Activated CD8-positive, alpha-beta T cell treated with anti-CD3 and anti-CD28 coated beads for 36 hours (primary cell): ENCODE measurements around the gene ATXN8OS. TPM values are rescaled to one million over a fixed set of nuclear protein-coding genes. Genes with fewer than 3 reads are reported as not detected.
"Not testable (repeated sequence)": the region's sequence is repeated elsewhere in the genome, so short reads cannot be mapped to it uniquely, and the experiment has no call there.

Experiments
- ATAC-seq: fragments of 200-7000 bp; cut with Tn5 transposase; one replicate; pipeline ENCODE4 v1.10.0; 2021; ENCODE audit warnings: mild to moderate bottlenecking, moderate library complexity
- CTCF ChIA-PET: fragments of 350-600 bp; sonication (Branson Sonifier 250); formaldehyde crosslinking; loops from one replicate; lab custom pipeline; 2021; ENCODE audit warnings: antibody characterized with exemption; lab: Charles Lee
- POLR2A ChIA-PET: fragments of 350-600 bp; sonication (Branson Sonifier 250); formaldehyde crosslinking; loops from one replicate; lab custom pipeline; 2021; ENCODE audit warnings: antibody characterized with exemption; lab: Charles Lee
- DNase-seq: peaks from one replicate; pipeline ENCODE4 v3.0.0-alpha.2; 2020
- H3K27ac Mint-ChIP-seq: one replicate; pipeline ENCODE4 v1.8.0; 2021; ENCODE audit warnings: mild to moderate bottlenecking, mixed read lengths
- H3K27me3 Mint-ChIP-seq: one replicate; pipeline ENCODE4 v1.8.0; 2021; ENCODE audit warnings: mixed read lengths
- H3K36me3 Mint-ChIP-seq: one replicate; pipeline ENCODE4 v1.8.0; 2021; ENCODE audit warnings: low read depth, mixed read lengths
- H3K4me1 Mint-ChIP-seq: one replicate; pipeline ENCODE4 v1.8.0; 2021; ENCODE audit warnings: low read depth, mixed read lengths
- H3K4me3 Mint-ChIP-seq: one replicate; pipeline ENCODE4 v1.8.0; 2021; ENCODE audit warnings: mild to moderate bottlenecking, moderate library complexity, mixed read lengths
- H3K9me3 Mint-ChIP-seq: one replicate; pipeline ENCODE4 v1.8.0; 2021; ENCODE audit warnings: mixed read lengths
- CTCF ChIP-seq: fragments of 200-600 bp; IDR thresholded peaks from one replicate; pipeline ENCODE4 v1.8.0; 2022; ENCODE audit warnings: antibody characterized with exemption, mild to moderate bottlenecking
- intact Hi-C: fragments of 100-400 bp; cut with micrococcal nuclease; formaldehyde crosslinking; loops from one replicate; pipeline ENCODE4 v1.10.0; 2022
- total RNA-seq, 2 experiments: library from RNA; stranded (reverse); gene quantifications; one replicate each; pipeline ENCODE4 v1.2.3, GENCODE V29; 2021

The ATXN8OS gene
- total RNA-seq, 2 experiments from 2014 or later, result not detected

GRCh38 chr13:70125693-70126092, 18.1 kb downstream of the ATXN8OS start:
- ChIA-PET CTCF (interaction anchor here (0.6 kb wide), 1 partner anchor 777 kb away, joined by 3 read pairs; no protein-coding TSS in a partner anchor), POLR2A (no interaction called here)
- Mint-ChIP-seq H3K4me3 (no peak overlapping the region), H3K36me3 (no peaks in the 10 kb centered on the region), H3K4me1 (no peaks in the 10 kb centered on the region), H3K27ac (no peak overlapping the region), H3K9me3 (peaks cover 1% of the 10 kb centered on the region), H3K27me3 (no peaks in the 10 kb centered on the region)
- no peak for TF ChIP-seq CTCF
- intact Hi-C loops, result no loop called here
- no peak for DNase-seq
- no peak for ATAC-seq

- Mint-ChIP-seq H3K9me3 (no peaks in the 10 kb centered on the region), H3K4me1 (no peaks in the 10 kb centered on the region), H3K27ac (no peak overlapping the region), H3K4me3 (no peak overlapping the region), H3K27me3 (no peaks in the 10 kb centered on the region), H3K36me3 (no peaks in the 10 kb centered on the region)
- CTCF ChIA-PET, result no interaction called here
- TF ChIP-seq CTCF, result no peak
- intact Hi-C loops, result no loop called here
- no peak for ATAC-seq
- POLR2A ChIA-PET, result no interaction called here
- no peak for DNase-seq
Measured at GRCh38 chr13:70128098-70128497, 20.5 kb downstream of the ATXN8OS start.

GRCh38 chr13:70142658-70143057, 35.0 kb downstream of the ATXN8OS start:
- ATAC-seq, H3K9me3 Mint-ChIP-seq, intact Hi-C loops, H3K27me3 Mint-ChIP-seq, POLR2A ChIA-PET, H3K4me1 Mint-ChIP-seq, H3K36me3 Mint-ChIP-seq, CTCF ChIA-PET, H3K4me3 Mint-ChIP-seq, H3K27ac Mint-ChIP-seq, DNase-seq: not testable (repeated sequence)

GRCh38 chr13:70162141-70162540, 54.5 kb downstream of the ATXN8OS start:
- no peak overlapping the region for H3K4me3 Mint-ChIP-seq
- H3K4me1 Mint-ChIP-seq, result no peaks in the 10 kb centered on the region
- H3K27me3 Mint-ChIP-seq, result no peaks in the 10 kb centered on the region
- DNase-seq, result no peak
- TF ChIP-seq CTCF, result no peak
- H3K36me3 Mint-ChIP-seq, result no peaks in the 10 kb centered on the region
- ChIA-PET POLR2A (no interaction called here), CTCF (no interaction called here)
- H3K9me3 Mint-ChIP-seq, result peaks cover 2% of the 10 kb centered on the region
- no peak for ATAC-seq
- H3K27ac Mint-ChIP-seq, result no peak overlapping the region
- intact Hi-C loops, result no loop called here

- no peak for TF ChIP-seq CTCF
- no peaks in the 10 kb centered on the region for H3K27me3 Mint-ChIP-seq
- H3K36me3 Mint-ChIP-seq, result no peaks in the 10 kb centered on the region
- ATAC-seq (no peak), DNase-seq (no peak)
- POLR2A ChIA-PET, result no interaction called here
- H3K9me3 Mint-ChIP-seq, result peaks cover 3% of the 10 kb centered on the region
- no peaks in the 10 kb centered on the region for H3K4me1 Mint-ChIP-seq
- intact Hi-C loops, result no loop called here
- H3K27ac Mint-ChIP-seq, result no peak overlapping the region
- CTCF ChIA-PET, result no interaction called here
- H3K4me3 Mint-ChIP-seq, result no peak overlapping the region
Measured at GRCh38 chr13:70170689-70171088, 63.1 kb downstream of the ATXN8OS start.

GRCh38 chr13:70171151-70171550, 63.5 kb downstream of the ATXN8OS start:
- intact Hi-C loops, result no loop called here

More at GRCh38 chr13:70171151-70171550, 63.5 kb downstream of the ATXN8OS start:
- ChIA-PET POLR2A (no interaction called here), CTCF (no interaction called here)
- no peak overlapping the region for H3K4me3 Mint-ChIP-seq
- H3K9me3 Mint-ChIP-seq, result peaks cover 3% of the 10 kb centered on the region
- no peaks in the 10 kb centered on the region for H3K4me1 Mint-ChIP-seq
- DNase-seq, result no peak
- ATAC-seq, result no peak
- no peaks in the 10 kb centered on the region for H3K27me3 Mint-ChIP-seq
- no peaks in the 10 kb centered on the region for H3K36me3 Mint-ChIP-seq
- no peak overlapping the region for H3K27ac Mint-ChIP-seq
- TF ChIP-seq CTCF, result no peak
